Non-pigmented ciliary epithelial cell (primary cell): Measurements from ENCODE around the gene CDS2.

Source experiments
- DNase-seq: peaks from one replicate; pipeline ENCODE4 v3.0.0-alpha.2; 2010; ENCODE audit warnings: low read depth

Gene CDS2

DNA sequence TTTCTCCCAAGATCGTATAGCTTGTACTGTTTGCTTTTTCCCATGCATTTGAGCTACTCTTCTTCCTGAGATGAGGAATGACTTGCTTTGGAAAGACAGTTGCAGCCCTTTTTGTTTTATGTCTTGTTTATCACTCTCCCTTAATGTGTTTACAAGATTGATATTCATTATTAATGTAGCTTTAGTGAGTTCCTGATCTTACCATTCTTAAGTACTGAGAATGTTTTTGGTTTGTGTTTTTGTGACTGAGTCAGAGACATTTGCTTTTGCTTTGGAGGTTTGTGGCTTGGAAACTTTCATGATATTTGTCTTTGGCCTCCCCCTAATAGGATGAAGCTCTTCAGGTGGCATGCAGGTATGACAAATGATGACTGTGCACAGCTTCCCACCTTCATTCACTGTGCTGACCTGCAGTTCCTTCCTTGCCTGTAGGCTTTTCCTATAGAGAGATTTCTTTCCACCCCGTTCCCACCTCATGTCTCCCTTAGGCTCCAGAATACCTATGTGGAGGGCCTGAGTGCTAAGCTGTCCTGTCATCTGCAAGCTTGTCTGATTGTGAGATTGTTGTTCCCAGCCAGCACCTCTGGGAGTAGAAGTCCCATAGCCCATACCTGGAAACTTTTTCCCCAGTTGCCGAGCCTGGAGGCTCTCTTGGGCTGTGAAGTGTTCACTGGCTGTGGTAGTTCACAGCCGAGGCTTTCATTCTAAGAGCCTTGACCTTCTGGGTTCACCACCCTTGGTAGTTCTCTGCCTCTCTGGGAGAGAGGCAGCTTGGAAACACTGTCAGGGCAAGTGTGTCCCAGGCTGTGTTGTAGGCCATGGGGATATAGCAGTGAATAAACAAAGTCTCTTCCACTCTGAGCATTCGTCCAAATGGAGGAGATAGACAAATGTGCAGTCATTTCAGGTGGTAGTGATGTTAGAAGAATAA is 27.1 kb downstream of the CDS2 start:
- DNase-seq, result no peak

DNA sequence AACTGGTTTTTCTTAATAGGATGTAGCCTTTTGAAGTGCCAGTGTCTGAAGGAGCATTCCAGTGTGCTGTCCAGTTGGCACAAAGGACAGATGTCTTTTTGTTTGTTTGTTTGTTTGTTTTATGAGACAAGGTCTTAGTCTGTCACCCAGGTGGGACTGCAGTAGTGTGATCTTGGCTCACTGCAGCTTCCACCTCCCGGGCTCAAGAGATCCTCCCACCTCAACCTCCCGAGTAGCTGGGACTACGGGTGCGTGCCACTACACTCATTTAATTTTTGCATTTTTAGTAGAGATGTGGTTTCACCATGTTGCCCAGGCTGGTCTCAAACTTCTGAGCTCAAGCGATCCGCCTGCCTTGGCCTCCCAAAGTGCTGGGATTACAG is 27.7 kb downstream of the CDS2 start:
- no peak for DNase-seq

DNA sequence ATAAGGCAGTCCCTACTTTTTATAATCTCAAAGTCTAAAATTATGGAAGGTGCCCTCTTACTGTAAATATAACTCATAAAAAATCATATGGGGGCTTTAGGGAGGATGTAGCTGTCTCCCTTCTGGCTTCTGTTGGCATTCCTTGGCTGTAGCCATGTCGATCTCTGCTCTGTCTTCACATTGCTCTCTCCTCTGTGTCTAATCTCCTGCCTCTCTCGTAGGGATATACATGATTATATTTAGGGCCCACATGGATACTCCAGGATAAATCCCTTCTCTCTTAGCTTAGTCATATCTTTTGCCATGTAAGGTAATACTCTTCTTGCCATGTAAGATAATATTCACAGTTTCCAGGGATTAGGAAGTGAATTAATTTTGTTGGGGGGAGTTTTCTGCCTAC is 28.6 kb downstream of the CDS2 start:
- no peak for DNase-seq

DNA sequence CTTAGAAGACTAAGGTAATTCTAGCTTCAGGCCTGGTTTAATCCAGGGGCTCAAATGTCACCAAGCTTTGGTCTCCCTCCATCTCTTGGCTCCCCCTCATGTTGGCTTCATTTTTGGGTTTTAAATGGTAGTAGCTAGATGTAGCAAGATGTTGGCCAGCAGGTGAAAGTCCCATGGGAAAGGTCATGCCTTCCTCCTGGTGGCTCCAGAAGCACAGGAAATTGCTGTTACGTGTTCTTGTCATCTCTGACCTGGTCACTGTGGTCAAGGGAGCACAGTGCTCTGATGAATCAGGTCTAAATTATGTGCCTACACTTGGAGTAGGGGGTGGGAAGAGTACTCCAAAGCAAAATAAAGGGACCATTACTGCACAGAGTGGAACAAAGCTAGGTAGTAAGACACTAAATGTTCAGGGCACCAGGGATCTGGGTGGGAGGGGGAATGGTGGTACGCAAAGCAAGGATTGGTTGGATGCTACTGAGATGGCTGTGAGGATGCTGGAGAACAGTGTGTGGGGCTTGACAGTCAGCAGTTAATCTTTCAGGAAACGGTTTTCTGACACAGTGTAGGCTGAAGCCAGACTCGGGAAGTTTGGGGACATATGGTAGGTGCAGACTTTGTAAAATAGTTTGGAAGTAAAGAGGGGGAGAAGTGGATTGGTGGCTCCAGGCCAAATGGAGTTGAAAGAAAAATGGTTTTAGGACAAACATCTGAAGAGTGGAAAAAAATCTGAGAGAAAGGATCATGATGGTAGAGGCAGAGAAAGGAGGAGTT is 30.1 kb downstream of the CDS2 start:
- no peak for DNase-seq

DNA sequence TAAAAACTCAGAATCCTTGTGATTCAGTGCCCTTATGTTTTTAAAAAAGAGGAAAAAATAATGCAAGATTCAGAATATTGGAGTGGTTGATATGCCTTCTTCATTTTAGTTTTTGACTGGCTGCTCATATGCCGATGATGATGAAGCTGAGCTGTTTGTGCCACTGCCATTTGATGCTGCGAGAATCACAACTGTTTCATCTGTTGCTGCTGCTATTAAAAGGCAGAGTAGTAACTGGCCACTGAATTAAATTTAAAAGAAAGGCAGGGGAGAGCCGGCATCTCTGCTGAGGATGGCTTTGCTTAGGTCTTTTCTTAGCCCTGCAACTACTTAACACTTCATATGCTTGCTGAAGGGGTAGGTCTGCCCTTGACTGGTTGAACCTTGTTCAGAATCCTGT is 33.1 kb downstream of the CDS2 start:
- no peak for DNase-seq

DNA sequence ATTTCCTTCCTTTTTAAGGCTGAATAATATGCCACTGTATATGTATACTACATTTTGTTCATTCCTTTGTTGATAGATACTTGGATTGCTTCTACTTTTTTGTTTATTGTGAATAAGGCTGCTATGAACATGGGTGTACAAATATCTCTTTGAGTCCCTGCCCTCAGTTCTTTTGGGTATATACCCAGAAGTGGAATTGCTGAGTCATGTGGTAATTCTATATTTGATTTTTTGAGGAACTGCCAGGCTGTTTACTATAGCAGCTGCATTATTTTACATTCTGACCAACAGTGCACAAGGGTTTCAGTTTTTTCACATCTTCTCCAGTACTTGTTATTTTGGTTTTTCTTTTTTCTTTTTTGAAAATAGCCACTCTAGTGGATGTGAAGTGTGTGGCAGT is 34.1 kb downstream of the CDS2 start:
- no peak for DNase-seq

DNA sequence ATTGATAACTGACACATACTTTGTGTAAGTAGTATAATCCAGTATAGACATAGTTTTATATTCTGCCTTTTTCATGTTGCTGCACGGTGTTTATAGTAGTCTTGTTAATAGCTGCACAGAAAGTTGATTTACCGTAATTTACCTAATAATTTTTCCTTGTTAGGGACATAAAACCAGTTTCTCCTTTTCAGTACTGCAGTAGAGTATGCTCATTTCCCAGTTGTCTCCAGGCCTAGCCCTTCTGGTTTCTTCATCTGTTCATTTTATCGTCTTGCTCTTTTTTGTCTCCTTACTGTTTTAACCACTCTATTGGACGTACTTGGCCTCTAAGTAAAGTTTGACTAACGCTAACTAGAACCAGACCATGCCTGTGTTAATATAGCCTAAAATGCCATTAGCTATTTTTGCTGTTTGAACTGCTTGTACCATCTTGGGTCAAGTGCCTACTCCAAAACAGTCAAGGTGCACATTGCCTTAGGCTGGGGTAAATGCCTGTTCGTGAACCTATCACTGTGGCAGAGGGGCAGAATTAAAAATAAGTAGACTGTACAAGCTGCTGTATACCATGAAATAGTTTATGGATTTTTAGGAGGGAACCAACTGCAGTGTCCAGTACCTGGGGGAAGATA is 34.8 kb downstream of the CDS2 start:
- DNase-seq, result no peak

DNA sequence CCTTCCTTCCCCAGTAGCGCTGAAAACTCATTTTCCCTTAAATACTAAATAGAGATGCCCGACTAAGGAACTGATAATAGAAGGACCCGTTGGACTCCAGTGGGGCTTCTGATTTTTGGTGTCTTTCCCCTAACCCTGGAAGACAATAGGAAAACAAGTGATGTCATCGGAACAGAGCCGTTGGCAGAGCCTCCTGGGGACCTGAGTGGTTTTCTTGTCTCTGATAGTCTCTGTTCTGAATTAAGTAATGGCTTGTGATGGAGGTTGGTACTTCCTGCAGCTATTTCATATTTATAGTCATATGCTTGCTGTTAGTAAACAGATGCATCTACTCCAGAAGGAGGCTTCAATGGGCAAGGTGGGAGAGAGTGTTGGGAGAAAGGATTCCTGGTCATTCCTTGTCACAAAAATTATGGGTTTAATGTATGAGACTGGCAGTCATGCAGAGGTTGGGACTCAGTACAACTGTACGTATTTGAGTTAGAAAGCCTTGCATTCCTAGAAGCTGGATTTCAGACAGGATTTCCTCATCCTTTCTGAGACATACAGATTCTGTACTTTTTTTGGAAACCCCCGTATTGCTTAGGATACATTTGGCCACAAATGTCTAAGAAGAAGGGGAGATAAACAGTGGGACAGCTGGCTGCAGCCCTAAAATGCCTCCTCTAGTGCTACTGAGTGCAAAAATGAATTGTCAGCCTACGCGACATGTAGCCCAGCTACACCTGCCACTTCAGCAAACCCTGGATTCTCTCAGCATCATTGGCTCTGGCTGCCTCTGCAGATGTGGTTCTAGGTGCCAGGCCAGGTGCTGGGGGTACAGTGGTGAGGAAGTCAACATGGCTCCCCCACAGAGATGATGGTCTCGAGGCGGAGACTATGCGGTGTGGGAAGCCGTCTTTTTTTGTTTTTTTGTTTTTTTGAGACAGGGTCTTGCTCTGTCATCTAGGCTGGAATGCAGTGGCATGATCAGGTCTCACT is 38.1 kb downstream of the CDS2 start:
- no peak for DNase-seq

DNA sequence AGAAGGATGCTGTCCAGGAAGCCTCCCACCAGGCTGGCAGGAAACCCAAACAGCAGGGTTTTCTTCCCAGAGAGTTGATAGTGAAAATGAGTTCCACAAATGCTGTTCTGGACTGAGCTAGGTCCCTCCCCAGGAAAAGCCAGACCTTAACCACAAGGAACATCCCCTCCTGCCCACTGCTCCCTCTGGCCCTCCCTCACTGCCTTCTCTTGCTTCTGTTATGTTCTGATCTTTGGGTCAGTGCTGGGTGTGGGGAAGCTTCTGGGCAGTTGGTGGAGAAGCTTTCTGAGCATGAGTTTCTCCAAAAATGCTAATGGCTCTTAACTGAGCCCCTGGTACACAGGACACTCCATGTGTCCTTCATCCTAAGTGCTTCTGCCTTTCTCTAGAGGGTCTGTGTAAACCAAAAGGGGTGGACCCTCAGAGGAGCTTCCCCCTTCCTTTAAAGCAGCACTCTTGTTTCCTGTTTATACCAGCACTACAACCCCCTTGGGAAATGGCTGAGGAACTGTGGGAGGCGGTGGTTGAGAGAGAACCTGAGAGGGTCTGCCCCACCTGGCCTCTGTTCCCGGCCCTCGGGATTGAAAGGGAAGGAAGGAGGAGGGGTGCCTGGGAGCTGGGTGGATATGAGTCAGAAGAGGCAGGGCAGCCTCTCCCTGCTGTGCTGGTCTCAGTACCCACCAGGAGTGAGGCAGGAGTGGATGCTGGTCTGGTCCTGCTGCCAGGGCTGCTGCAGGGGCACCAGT is 42.0 kb downstream of the CDS2 start:
- no peak for DNase-seq

DNA sequence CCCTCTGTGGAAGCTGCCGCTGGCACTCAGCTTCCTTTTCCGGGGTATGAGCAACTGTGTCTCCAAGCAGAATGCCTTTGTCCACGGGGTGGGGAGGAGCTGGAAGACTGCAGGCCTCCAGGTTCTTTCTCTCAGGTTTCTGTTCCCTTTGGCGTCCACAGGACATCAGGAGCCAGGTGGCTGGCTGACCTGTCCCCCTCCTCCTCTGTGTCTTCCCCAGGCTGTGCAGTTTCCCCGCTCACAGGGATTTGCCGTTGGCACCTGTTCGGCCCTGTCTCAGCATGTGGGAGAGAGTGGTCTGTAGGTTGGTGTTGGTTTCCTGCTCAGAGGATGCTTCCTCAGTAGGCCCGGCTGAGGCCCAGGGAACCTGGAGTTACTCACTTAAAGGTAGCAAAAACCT is 43.5 kb downstream of the CDS2 start:
- no peak for DNase-seq

DNA sequence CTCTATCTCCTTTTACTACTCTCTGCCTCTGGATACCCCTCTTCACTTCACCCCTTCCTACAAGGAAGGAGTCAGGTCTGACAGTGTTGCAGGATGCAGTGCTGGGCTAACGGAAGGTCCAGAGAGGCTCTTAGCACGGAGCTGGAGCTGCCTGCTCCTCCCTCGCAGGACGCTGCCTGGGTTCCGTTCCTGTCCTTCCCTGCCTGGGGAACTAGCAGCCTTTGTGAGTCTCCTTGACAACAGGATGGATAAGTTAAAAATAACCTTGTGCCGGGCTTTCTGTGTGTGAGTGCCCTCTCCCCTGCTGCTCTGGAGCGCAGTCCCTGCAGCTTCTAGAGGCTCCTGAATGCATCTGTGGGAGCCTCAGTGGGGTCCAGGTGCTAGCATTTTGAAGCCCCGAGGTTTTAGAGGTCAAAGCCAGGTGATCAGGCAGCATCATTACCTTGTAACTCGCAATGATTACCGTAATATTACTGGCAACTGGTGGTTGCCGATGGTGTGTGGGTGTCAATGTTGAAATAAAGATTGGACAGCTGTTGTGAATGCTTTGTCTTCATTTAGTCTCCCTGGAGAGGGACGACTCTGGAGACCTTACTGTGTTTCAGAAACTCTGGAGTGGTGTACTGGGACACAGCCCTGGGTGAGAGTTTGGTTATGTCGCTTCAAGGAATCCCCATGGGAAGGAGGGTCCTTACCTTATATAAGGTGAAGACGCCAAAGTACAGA is 44.4 kb downstream of the CDS2 start:
- no peak for DNase-seq

DNA sequence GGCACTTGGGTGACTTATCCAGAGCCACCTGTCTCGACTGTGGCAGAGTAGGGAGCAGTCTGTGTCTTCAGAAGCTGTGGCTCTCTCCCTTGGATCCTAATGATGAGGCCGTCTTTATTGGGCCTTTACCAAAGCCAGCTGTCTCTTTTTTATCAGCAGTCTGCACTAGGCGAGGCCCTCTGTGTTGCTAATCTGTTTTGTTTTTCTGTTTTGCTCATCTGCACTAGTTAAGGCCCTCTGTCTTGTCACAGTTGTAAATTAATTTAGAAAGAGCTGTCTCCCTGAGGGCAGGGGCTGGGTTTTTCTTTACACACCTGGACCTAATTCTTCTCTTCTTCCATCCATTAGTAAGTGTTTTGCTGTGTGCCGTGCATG is 45.0 kb downstream of the CDS2 start:
- DNase-seq, result no peak

DNA sequence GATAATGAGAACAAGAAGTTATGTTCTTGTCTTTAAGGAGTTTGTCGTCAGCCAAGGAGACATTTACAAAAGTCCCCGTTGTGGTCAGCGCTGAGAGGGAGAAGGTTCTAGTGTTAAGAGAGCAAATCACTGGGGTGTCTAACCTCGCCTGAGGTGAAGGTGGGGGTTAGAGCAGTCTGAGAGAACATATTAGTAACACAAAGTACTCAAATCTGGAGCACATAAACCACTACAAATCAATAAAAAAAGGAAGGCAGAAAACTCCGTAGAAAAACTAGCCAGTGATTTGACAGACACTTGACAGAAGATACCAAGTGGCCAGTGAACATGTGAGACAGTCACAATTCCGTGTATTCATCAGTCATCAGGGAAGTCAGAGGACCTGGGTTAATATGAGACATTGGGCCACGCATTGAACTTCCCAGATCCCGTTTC is 45.4 kb downstream of the CDS2 start:
- no peak for DNase-seq

DNA sequence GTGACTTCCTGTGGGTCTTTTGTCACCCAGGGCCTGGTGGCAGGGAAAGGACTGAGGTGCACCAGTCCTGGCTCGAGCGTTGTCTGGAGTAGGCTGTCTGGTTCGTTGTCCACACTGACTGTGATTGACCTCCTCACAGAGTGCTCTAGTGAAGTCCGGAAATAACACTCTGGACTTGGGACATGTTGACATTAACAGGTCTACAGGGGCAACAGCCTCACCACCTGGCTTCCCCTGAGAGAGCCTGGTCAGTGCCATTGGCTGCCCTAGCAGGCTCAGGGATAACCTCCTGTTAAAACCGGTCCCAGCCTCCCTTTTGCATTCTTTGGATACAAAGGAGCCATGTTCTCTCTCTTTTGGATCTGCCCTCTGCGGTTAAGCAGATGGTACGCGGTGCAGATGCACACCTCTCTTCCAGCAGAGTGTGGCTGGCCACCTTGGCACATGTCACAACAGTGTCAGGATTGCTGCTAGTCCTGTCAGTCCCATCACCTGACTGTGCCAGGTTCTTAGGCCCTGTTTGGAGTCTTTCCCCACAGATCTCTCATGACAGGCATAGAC is 46.2 kb downstream of the CDS2 start:
- no peak for DNase-seq

DNA sequence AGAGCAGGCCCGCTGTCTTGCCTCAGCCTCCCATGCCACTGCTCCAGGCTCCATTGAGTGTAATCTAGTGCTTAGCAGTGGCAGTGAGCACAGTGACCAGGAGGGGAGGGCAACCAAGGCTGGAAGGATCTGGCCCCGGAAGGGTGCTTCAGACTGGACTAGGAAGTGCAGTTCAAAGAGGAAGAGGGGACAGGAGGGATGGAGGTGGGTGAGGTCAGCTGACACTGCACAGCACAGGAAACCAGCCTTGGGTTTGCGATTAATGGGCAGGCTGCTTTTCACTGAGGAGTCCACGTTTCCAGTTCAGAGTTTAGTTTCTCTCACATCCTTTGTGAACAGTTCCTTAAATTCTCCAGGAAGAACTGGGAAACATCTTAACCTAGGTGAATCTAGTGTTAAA is 46.9 kb downstream of the CDS2 start:
- no peak for DNase-seq

DNA sequence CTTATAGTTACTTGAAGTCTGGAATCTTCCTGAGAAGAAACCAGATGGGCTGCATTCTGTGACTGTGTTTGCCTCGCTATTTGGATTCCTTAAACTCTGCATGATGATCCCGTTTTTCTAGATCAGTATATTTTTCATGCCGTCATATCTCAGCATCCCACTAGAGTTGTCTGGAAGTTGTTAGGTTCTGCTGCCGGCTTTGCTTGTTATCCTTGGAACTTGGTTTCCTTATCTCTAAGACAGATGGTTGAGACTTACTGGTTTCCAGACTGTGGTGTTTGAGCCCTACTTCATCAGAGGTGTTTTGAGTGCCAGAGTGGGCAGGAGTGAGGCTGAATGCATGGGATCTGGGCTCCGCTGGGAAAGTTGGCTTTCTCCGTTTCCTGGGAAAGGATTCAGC is 50.3 kb downstream of the CDS2 start:
- DNase-seq, result no peak

DNA sequence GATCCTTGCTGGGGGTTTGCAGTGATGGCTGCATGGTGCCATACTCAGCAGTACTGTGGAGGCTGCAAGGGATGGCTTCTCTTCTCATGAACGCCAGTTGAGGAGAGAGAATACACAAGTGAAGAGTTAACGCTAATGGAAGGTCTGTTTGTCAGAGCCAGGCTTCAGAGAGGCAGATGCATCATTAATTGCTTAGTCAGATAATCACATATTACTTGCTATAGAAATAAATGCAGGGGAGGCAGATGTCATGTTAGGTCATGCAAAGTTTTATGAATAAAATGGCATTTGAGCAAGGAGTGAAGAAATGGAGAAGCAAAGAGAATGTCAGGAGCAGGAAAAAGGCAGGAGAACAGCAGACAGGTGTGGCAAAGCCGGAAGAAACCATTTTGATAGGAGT is 51.2 kb downstream of the CDS2 start:
- DNase-seq, result no peak

DNA sequence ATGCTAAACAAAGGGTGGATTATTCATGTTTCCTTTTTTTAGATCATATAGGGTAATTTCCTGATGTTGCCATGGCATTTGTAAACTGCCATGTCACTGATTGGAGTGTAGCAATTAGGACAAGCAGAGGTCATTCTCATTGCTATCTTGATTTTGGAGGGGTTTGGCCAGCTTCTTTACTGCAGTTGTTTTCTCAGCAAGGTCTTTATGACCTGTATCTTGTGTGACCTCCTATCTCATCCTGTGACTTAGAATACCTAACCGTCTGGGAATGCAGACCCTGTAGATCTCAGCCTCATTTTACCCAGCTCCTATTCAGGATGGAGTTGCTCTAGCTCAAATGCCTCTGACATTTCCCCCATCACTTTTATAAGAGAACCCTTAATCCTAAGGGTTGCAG is 53.6 kb downstream of the CDS2 start:
- no peak for DNase-seq

DNA sequence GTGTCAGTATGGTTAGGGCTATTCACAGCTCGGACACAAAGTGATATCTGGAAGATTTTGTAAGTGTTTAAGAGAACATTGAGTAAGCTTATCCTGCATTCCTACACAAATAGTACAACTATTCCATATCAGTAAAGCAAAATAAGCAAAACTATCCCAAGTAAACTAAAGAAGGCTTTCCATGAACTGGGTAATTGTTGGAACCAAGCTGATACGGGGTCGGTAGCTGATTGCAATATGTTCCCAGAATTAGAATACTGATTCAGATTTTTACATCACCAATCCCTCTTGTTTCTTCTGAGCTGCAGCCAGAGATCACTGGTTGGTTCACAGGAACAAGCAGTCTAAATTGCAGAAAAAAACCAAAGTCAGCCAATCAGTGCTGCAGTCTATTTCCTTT is 54.1 kb downstream of the CDS2 start:
- no peak for DNase-seq

DNA sequence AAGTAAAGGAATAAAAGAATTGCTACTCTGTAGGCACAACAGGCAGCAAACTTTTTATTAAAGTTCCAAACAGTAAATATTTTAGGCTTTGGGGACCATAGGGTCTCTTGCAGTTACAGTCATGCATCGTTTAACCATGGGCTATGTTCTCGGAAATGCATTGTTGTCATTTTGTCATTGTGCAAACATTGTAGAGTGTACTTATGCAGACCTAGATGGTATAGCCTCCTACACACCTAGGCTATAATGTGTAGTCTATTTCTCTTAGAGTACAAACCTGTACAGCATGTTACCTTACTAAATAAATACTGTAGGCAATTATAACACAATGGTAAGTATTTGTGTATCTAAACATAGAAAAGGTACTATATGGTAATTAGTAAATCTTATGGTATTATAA is 54.7 kb downstream of the CDS2 start:
- no peak for DNase-seq
